ENCODE measurements around the gene GFOD1.

GFOD1 gene

GRCh38 chr6:13528232-13528631 is 40.8 kb upstream of the GFOD1 start:
- no peak for DNase-seq (ENCODE audit: low read depth)
- no peak overlapping the region for H3K4me3 ChIP-seq (ENCODE audit: low read depth, low read length)
- TF ChIP-seq CTCF (IDR thresholded peaks at IDR 0.05; ENCODE audit: insufficient read depth, low read depth, low read length, missing control alignments) = no peak

- no peak for TF ChIP-seq CTCF (IDR thresholded peaks at IDR 0.05; ENCODE audit: insufficient read depth, low read depth, low read length, missing control alignments)
- H3K4me3 ChIP-seq (ENCODE audit: low read depth, low read length) = no peak overlapping the region
- DNase-seq (ENCODE audit: low read depth) = no peak
These were observed 40.3 kb upstream of the GFOD1 start for GRCh38 chr6:13527671-13528056.

- no peak for TF ChIP-seq CTCF (IDR thresholded peaks at IDR 0.05; ENCODE audit: insufficient read depth, low read depth, low read length, missing control alignments)
- no peak overlapping the region for H3K4me3 ChIP-seq (ENCODE audit: low read depth, low read length)
- DNase-seq (ENCODE audit: low read depth) = peak; percentile 83
These were observed 39.6 kb upstream of the GFOD1 start for GRCh38 chr6:13526727-13527670.

GRCh38 chr6:13526357-13526726 is 38.9 kb upstream of the GFOD1 start:
- no peak for DNase-seq (ENCODE audit: low read depth)
- TF ChIP-seq CTCF (IDR thresholded peaks at IDR 0.05; ENCODE audit: insufficient read depth, low read depth, low read length, missing control alignments) = no peak
- no peak overlapping the region for H3K4me3 ChIP-seq (ENCODE audit: low read depth, low read length)

GRCh38 chr6:13524801-13525508 is 37.6 kb upstream of the GFOD1 start:
- TF ChIP-seq CTCF (IDR thresholded peaks at IDR 0.05; ENCODE audit: insufficient read depth, low read depth, low read length, missing control alignments) = no peak
- H3K4me3 ChIP-seq (ENCODE audit: low read depth, low read length) = no peak overlapping the region
- DNase-seq (ENCODE audit: low read depth) = no peak

- H3K4me3 ChIP-seq (ENCODE audit: low read depth, low read length) = no peak overlapping the region
- no peak for TF ChIP-seq CTCF (IDR thresholded peaks at IDR 0.05; ENCODE audit: insufficient read depth, low read depth, low read length, missing control alignments)
- DNase-seq (ENCODE audit: low read depth) = no peak
These were observed 36.6 kb upstream of the GFOD1 start for GRCh38 chr6:13523826-13524622.

Data from GM12865 (cell line).